HL-60 (cell line): ENCODE results near the gene HACD2.
"Not testable (repeated sequence)": the region's sequence is repeated elsewhere in the genome, so short reads cannot be mapped to it uniquely, and the experiment has no call there.

Source experiments
- DNase-seq, 2 experiments: peaks; one replicate each; pipeline ENCODE4 v3.0.0-alpha.2; 2010 to 2020; ENCODE audit warnings: low read depth in 1 of 2, low spot score in 1 of 2
- H3K27ac ChIP-seq: fragments of 250-450 bp; sonication (Bioruptor Pico); replicated peaks from 2 replicates; pipeline ENCODE4 v1.5.1; 2020; ENCODE audit warnings: mild to moderate bottlenecking, moderate library complexity
- H3K27me3 ChIP-seq: fragments of 250-450 bp; sonication (Bioruptor Pico); 2 replicates; pipeline ENCODE4 v1.5.1; 2021; ENCODE audit warnings: mild to moderate bottlenecking, moderate library complexity; ENCODE audit not compliant: insufficient read depth, poor library complexity, severe bottlenecking
- H3K4me3 ChIP-seq: replicated peaks from 2 replicates; pipeline ENCODE4 v1.5.1; 2011; ENCODE audit warnings: mild to moderate bottlenecking, control low read depth, low read length; ENCODE audit not compliant: insufficient read depth
- GABPA ChIP-seq: IDR thresholded peaks from 2 replicates; pipeline ENCODE4 v1.6.1; 2012; ENCODE audit warnings: low read depth
- POLR2AphosphoS5 ChIP-seq: IDR thresholded peaks from 2 replicates; pipeline ENCODE4 v1.6.1; 2012; ENCODE audit warnings: low read depth
- SPI1 ChIP-seq: IDR thresholded peaks from 2 replicates; pipeline ENCODE4 v1.6.1; 2012; ENCODE audit warnings: low read depth, mild to moderate bottlenecking, borderline replicate concordance
- TF ChIP-seq, protein P1 (sequence below): IDR thresholded peaks from 2 replicates; pipeline ENCODE4 v1.6.1; 2012; ENCODE audit warnings: low read depth; ENCODE audit not compliant: insufficient replicate concordance
- TF ChIP-seq, protein P2 (sequence below): IDR thresholded peaks from one replicate; pipeline ENCODE4 v1.5.1; 2011; ENCODE audit warnings: low read length, control low read depth, inconsistent platforms; ENCODE audit not compliant: insufficient read depth

HACD2 gene

DNA sequence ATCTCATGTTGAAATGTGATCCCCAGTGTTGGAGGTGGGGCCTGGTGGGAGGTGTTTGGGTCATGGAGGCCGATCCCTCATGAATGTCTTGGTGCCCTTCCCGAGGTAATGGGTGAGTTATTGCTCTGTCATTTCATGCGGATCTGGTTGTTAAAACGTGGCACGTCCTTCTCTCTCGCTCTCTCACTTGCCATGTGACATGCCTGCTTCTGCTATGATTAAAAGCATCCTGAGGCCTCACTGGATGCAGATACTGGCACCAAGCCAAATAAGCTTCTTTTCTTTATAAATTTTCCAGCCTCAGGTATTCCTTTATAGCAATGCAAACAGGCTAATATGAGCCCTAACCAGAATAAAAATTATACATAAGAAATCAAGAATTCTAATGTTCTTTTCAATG lies 31.7 kb upstream of the HACD2 start:
- DNase-seq: no peak
- Histone ChIP-seq H3K27ac (no peak overlapping the region), H3K27me3 (no peaks in the 10 kb centered on the region), H3K4me3 (no peak overlapping the region)
- TF ChIP-seq GABPA: no peak
- TF ChIP-seq SPI1: no peak
- TF ChIP-seq, protein P1, sequence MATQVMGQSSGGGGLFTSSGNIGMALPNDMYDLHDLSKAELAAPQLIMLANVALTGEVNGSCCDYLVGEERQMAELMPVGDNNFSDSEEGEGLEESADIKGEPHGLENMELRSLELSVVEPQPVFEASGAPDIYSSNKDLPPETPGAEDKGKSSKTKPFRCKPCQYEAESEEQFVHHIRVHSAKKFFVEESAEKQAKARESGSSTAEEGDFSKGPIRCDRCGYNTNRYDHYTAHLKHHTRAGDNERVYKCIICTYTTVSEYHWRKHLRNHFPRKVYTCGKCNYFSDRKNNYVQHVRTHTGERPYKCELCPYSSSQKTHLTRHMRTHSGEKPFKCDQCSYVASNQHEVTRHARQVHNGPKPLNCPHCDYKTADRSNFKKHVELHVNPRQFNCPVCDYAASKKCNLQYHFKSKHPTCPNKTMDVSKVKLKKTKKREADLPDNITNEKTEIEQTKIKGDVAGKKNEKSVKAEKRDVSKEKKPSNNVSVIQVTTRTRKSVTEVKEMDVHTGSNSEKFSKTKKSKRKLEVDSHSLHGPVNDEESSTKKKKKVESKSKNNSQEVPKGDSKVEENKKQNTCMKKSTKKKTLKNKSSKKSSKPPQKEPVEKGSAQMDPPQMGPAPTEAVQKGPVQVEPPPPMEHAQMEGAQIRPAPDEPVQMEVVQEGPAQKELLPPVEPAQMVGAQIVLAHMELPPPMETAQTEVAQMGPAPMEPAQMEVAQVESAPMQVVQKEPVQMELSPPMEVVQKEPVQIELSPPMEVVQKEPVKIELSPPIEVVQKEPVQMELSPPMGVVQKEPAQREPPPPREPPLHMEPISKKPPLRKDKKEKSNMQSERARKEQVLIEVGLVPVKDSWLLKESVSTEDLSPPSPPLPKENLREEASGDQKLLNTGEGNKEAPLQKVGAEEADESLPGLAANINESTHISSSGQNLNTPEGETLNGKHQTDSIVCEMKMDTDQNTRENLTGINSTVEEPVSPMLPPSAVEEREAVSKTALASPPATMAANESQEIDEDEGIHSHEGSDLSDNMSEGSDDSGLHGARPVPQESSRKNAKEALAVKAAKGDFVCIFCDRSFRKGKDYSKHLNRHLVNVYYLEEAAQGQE: no peak
- TF ChIP-seq, protein P2, sequence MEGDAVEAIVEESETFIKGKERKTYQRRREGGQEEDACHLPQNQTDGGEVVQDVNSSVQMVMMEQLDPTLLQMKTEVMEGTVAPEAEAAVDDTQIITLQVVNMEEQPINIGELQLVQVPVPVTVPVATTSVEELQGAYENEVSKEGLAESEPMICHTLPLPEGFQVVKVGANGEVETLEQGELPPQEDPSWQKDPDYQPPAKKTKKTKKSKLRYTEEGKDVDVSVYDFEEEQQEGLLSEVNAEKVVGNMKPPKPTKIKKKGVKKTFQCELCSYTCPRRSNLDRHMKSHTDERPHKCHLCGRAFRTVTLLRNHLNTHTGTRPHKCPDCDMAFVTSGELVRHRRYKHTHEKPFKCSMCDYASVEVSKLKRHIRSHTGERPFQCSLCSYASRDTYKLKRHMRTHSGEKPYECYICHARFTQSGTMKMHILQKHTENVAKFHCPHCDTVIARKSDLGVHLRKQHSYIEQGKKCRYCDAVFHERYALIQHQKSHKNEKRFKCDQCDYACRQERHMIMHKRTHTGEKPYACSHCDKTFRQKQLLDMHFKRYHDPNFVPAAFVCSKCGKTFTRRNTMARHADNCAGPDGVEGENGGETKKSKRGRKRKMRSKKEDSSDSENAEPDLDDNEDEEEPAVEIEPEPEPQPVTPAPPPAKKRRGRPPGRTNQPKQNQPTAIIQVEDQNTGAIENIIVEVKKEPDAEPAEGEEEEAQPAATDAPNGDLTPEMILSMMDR: no peak

DNA sequence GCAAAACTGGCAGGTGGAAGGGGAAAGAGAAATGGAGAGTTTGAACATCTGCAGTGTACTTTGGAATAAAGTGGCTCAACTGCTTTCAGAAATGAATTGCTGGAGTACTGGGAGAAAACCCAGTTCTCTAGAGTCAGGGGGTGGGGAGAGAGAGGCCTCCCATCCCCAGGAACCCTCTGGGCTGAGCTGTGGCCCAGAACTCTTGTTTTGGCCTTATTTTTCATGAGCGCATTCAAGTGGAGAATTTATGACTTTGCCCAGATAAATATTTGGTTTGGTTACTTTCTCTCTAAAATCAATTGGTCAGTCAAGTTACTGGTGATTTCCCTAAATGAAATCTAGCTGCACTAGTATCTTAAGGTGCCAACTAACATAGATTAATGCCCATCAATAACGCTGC lies 28.7 kb upstream of the HACD2 start:
- Histone ChIP-seq H3K27ac (no peak overlapping the region), H3K27me3 (no peaks in the 10 kb centered on the region), H3K4me3 (no peak overlapping the region)
- TF ChIP-seq, protein P2: no peak
- TF ChIP-seq SPI1: no peak
- TF ChIP-seq, protein P1: no peak
- no peak for TF ChIP-seq POLR2AphosphoS5
- no peak for TF ChIP-seq GABPA
- DNase-seq: no peak

DNA sequence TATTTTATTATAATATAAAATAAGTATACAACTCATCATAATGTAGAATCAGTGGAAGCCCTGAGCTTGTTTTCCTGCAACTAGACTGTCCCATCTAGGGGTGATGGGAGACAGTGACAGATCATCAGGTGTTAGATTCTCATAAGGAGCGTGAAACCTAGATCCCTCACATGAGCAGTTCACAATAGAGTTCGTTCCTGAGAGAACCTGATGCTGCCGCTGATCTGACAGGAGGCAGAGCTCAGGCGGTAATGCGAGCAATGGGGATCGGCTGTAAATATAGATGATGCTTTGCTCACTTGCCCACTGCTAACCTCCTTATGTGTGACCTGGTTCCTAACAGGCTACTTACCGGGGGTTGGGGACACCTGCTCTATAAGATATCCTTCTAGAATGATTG lies 26.8 kb upstream of the HACD2 start:
- H3K4me3 ChIP-seq, DNase-seq, H3K27ac ChIP-seq, H3K27me3 ChIP-seq: not testable (repeated sequence)

DNA sequence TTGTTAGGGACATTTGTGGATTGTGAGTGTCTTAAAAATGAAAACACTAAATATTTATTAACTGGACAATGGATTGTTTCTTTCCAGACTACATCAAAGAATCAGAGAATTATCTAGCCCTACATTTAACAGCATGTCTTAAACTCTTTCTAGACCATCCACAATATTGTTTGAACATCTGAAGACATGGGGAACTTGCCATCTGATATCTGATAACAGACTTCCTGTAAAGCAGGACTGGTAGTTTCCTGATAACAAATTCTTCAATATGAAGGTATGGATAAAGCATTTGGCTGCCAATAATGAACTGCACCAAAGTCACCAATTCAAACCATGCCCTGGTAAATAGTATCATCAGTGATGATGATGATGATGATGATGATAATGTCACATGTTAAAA lies 26.2 kb upstream of the HACD2 start:
- Histone ChIP-seq H3K27me3 (no peaks in the 10 kb centered on the region), H3K27ac (no peak overlapping the region), H3K4me3 (no peak overlapping the region)
- TF ChIP-seq, protein P2: no peak
- TF ChIP-seq POLR2AphosphoS5 (no peak), SPI1 (no peak), GABPA (no peak)
- TF ChIP-seq, protein P1: no peak
- DNase-seq: no peak
